ENCODE results near the gene SLC44A5. TPM values are rescaled to one million over a fixed set of nuclear protein-coding genes. Genes with fewer than 3 reads are reported as not detected.
A peak's percentile ranks its signal among the peaks of the same experiment; 100 is the strongest.

Gene SLC44A5
- total RNA-seq, 1 experiment from 2014 or later = 2.4 TPM

GRCh38 chr1:75328691-75329090, 282.2 kb downstream of the SLC44A5 start:
- Histone ChIP-seq H4K20me1 (ENCODE audit: control insufficient read depth, insufficient read depth, insufficient read length) (no peaks in the 10 kb centered on the region), H2BK15ac (ENCODE audit: low read depth, low read length) (no peak overlapping the region), H3T11ph (ENCODE audit: low read length) (no peak overlapping the region), H4K8ac (replicated peaks; ENCODE audit: insufficient read length, low read depth, low read length) (no peak overlapping the region), H3K56ac (ENCODE audit: insufficient read length, low read depth, low read length) (no peak overlapping the region), H3K4me1 (ENCODE audit: insufficient read depth, low read length) (no peaks in the 10 kb centered on the region), H3K14ac (ENCODE audit: insufficient read depth, low read length) (no peak overlapping the region), H2AK5ac (ENCODE audit: insufficient read length, low read length) (no peak overlapping the region), H3K9ac (ENCODE audit: extremely low read depth, insufficient read length, low read length) (no peak overlapping the region), H2BK12ac (ENCODE audit: insufficient read length, low read depth, low read length) (no peak overlapping the region), H2BK120ac (ENCODE audit: low read depth, low read length, poor library complexity, severe bottlenecking) (no peak overlapping the region), H2AFZ (ENCODE audit: low read length) (no peak overlapping the region), H4K91ac (ENCODE audit: insufficient read length, low read depth, low read length) (no peak overlapping the region), H3K9me3 (ENCODE audit: control insufficient read depth, low read depth, low read length) (no peaks in the 10 kb centered on the region), H3K4me2 (ENCODE audit: insufficient read depth, insufficient read length, low read length) (no peak overlapping the region), H3K4ac (ENCODE audit: low read depth, low read length) (no peak overlapping the region), H3K79me2 (ENCODE audit: insufficient read depth, low read length) (no peaks in the 10 kb centered on the region), H3K27me3 (ENCODE audit: insufficient read depth, low read length) (no peaks in the 10 kb centered on the region), H3K79me1 (ENCODE audit: insufficient read depth, low read depth, low read length, poor library complexity, severe bottlenecking) (no peaks in the 10 kb centered on the region), H3K18ac (ENCODE audit: insufficient read length, low read depth, low read length) (no peak overlapping the region), H3K23ac (ENCODE audit: insufficient read length, low read depth, low read length) (no peak overlapping the region), H2BK20ac (ENCODE audit: low read depth, low read length, poor library complexity, severe bottlenecking) (no peak overlapping the region), H2BK5ac (ENCODE audit: insufficient read length, low read length) (no peak overlapping the region), H3K27ac (ENCODE audit: insufficient read length, low read depth, low read length) (no peak overlapping the region), H3K23me2 (ENCODE audit: insufficient read length, low read depth, low read length, poor library complexity, severe bottlenecking) (no peaks in the 10 kb centered on the region), H4K5ac (ENCODE audit: insufficient read length, low read depth, low read length) (no peak overlapping the region)
- peaks cover 9% of the 10 kb centered on the region in 2 experiments for H3K4me1 Mint-ChIP-seq
- DNase-seq = peak; percentile 41
- no peaks in the 10 kb centered on the region; a peak in 2 of 5 replicates for H3K9me3 Mint-ChIP-seq
- H3K36me3 Mint-ChIP-seq (ENCODE audit: insufficient read depth in 1 of 3, low read depth in 3 of 3) = no peaks in the 10 kb centered on the region
- WGBS (ENCODE audit: extremely low coverage, insufficient read length, low lambda C conversion rate) = no CpG with 5 or more reads among the region's 4 CpGs
- no peaks in the 10 kb centered on the region for H3K27me3 Mint-ChIP-seq (ENCODE audit: low read depth)
- H3K27ac Mint-ChIP-seq = peak overlapping the region in 2 of 3 experiments; percentile 45 to 66; a peak in 2 of 7 replicates
- TF ChIP-seq, protein P1, sequence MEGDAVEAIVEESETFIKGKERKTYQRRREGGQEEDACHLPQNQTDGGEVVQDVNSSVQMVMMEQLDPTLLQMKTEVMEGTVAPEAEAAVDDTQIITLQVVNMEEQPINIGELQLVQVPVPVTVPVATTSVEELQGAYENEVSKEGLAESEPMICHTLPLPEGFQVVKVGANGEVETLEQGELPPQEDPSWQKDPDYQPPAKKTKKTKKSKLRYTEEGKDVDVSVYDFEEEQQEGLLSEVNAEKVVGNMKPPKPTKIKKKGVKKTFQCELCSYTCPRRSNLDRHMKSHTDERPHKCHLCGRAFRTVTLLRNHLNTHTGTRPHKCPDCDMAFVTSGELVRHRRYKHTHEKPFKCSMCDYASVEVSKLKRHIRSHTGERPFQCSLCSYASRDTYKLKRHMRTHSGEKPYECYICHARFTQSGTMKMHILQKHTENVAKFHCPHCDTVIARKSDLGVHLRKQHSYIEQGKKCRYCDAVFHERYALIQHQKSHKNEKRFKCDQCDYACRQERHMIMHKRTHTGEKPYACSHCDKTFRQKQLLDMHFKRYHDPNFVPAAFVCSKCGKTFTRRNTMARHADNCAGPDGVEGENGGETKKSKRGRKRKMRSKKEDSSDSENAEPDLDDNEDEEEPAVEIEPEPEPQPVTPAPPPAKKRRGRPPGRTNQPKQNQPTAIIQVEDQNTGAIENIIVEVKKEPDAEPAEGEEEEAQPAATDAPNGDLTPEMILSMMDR (conservative IDR thresholded peaks at IDR 0.05) = no peak
- H3K4me3 Mint-ChIP-seq = no peak overlapping the region
